ENCODE measurements around the gene PEX11G. TPM values are rescaled to one million over a fixed set of nuclear protein-coding genes. Genes with fewer than 3 reads are reported as not detected.

PEX11G gene
- total RNA-seq, 2 donors from 2014 or later = 1.0 to 1.1 TPM

DNA sequence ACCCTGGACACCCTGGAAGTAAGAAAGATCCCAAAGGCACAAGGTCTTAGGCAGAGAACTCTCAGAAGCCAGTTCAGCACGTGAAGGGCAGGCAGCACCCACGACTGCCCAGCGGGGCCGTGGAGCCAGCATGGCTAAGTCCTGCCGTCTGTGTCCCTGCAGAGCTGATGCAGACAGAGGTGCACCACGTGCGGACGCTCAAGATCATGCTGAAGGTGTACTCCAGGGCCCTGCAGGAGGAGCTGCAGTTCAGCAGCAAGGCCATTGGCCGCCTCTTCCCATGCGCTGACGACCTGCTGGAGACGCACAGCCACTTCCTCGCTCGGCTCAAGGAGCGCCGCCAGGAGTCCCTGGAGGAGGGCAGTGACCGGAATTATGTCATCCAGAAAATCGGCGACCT lies 44.8 kb downstream of the PEX11G start:
- Histone ChIP-seq H3K4me3 (no peak overlapping the region), H3K36me3 (peaks cover 64% of the 10 kb centered on the region), H3K4me1 (peaks cover 0 to 5% of the 10 kb centered on the region in 2 donors), H3K9me3 (no peaks in the 10 kb centered on the region), H3K27me3 (no peaks in the 10 kb centered on the region), H3K27ac (no peak overlapping the region)
- DNase-seq (ENCODE audit: low spot score) = no peak
- TF ChIP-seq, protein P1, sequence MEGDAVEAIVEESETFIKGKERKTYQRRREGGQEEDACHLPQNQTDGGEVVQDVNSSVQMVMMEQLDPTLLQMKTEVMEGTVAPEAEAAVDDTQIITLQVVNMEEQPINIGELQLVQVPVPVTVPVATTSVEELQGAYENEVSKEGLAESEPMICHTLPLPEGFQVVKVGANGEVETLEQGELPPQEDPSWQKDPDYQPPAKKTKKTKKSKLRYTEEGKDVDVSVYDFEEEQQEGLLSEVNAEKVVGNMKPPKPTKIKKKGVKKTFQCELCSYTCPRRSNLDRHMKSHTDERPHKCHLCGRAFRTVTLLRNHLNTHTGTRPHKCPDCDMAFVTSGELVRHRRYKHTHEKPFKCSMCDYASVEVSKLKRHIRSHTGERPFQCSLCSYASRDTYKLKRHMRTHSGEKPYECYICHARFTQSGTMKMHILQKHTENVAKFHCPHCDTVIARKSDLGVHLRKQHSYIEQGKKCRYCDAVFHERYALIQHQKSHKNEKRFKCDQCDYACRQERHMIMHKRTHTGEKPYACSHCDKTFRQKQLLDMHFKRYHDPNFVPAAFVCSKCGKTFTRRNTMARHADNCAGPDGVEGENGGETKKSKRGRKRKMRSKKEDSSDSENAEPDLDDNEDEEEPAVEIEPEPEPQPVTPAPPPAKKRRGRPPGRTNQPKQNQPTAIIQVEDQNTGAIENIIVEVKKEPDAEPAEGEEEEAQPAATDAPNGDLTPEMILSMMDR (IDR thresholded peaks at IDR 0.05) = no peak

DNA sequence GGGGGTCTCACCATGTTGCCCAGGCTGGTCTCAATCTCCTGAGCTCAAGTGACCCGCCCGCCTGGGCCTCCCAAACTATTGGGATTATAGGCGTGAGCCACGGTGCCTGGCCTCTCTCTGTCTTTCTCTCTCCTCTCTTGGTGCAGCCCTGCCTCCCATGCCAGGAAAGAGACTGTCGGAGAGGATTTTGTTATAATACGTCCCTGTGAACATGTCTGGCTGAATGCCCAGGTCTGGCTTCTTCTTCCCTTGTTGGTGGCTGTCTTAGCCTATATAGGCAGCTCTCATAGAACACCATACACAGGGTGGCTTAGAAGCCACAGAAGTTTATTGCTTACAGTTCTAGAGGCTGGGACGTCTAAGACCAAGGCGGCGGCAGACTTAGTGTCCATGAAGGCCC lies 46.4 kb downstream of the PEX11G start:
- H3K27ac ChIP-seq = no peak overlapping the region
- no peak overlapping the region for H3K4me3 ChIP-seq
- H3K4me1 ChIP-seq = peaks cover 0 to 5% of the 10 kb centered on the region in 2 donors
- H3K36me3 ChIP-seq = peaks cover 56% of the 10 kb centered on the region
- H3K9me3 ChIP-seq = no peaks in the 10 kb centered on the region
- TF ChIP-seq, protein P1 (IDR thresholded peaks at IDR 0.05) = no peak
- DNase-seq (ENCODE audit: low spot score) = no peak
- H3K27me3 ChIP-seq = no peaks in the 10 kb centered on the region

DNA sequence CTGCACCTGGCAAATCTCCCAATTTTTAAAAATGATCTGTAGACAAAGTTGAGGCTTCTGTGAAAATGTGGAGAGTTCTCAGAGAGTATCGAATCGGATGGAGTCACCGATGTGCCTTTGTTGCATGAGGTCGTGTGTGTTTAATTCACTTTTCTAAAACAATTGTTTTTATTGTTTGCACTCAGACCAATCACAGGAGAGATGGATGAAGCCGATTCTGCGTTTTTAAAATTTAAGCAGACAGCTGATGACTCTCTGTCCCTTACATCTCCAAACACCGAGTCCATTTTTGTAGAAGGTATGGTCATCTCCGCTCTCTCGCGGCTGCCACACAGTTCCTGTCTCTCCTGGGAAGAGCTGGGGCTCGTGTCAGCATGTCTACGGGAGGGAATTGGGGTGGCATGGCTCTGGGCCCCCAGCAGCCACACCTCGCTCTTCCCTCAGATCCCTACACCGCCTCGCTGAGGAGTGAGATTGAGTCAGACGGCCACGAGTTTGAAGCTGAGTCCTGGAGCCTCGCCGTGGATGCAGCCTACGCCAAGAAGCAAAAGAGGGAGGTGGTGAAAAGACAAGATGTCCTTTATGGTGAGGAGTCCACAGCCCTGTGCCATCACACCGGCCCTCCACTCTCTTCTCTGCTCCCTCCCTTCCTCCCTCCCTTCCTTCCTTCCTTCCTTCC lies 47.2 kb downstream of the PEX11G start:
- Histone ChIP-seq H3K4me3 (no peak overlapping the region), H3K36me3 (peaks cover 49% of the 10 kb centered on the region), H3K27me3 (no peaks in the 10 kb centered on the region), H3K4me1 (peaks cover 0 to 5% of the 10 kb centered on the region in 2 donors), H3K9me3 (no peaks in the 10 kb centered on the region), H3K27ac (no peak overlapping the region)
- TF ChIP-seq, protein P1 (IDR thresholded peaks at IDR 0.05) = no peak
- no peak for DNase-seq (ENCODE audit: low spot score)

DNA sequence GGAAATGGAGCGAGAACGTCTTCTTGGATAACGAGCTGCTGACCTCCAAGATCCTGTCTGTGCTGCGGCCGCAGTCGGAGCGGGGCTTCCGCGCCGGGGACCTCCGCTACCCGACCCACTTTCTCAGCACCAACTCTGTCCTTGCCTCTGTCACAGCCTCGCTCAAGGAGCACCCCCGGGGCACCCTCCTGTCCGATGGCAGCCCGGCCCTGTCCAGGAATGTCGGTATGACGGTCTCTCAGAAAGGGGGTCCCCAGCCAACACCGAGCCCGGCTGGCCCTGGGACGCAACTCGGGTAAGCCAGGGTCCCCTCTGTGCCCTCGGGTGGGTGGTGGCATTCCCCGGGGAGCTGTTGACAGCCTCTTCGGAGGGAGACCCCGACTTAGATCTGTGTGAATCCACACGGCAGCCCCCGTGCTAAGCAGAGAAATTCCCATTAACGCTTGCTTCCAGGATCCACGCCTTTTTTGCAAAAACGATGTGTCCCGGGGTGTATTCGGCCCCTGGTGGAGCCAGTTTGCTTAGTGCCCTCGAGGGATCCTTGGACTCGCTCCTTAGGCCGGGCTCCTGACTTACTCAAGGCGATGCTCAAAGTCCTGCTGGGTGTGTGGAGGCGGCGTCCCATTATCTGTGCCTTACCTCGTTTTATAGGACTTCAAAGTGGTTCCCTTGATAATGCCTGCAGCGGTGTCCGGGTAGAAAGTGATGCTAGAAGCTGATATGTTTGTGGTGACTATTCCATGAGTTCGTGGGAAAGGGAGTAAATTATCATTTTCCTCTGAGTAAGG lies 48.5 kb downstream of the PEX11G start:
- no peak for DNase-seq (ENCODE audit: low spot score)
- Histone ChIP-seq H3K4me3 (no peak overlapping the region), H3K9me3 (no peaks in the 10 kb centered on the region), H3K27ac (no peak overlapping the region), H3K27me3 (no peaks in the 10 kb centered on the region), H3K36me3 (peaks cover 37% of the 10 kb centered on the region), H3K4me1 (peaks cover 0 to 5% of the 10 kb centered on the region in 2 donors)
- TF ChIP-seq, protein P1 (IDR thresholded peaks at IDR 0.05) = no peak

DNA sequence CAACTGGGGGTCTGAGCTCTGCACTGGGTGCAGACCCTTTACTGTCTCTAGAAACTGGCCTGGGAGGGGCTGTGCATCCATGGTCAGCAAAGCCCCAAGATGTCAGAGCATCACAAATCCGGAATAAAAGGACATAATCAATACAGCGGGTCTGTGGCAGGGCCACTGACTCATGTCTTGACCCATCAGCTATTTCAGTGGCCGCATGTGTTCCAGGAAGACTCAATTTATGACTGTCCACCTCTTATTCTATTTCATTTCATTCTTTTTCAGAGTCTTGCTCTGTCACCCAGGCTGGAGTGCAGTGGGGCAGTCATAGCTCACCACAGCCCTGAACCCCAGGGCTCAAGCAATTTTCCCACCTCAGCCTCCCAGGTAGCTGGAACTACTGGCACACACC lies 53.2 kb downstream of the PEX11G start:
- Histone ChIP-seq H3K9me3 (no peaks in the 10 kb centered on the region), H3K27me3 (no peaks in the 10 kb centered on the region), H3K36me3 (peaks cover 8% of the 10 kb centered on the region), H3K27ac (no peak overlapping the region), H3K4me3 (no peak overlapping the region), H3K4me1 (no peaks in the 10 kb centered on the region)
- TF ChIP-seq, protein P1 (IDR thresholded peaks at IDR 0.05) = no peak
- no peak for DNase-seq (ENCODE audit: low spot score)

Data from right atrium auricular region (tissue), 2 donors.